Body of pancreas (tissue), 4 donors: Measurements from ENCODE around the gene ATG2A.

Experiments
- CTCF ChIP-seq, 7 experiments: fragments of 450-650 bp in 4 of 7; fragments of 200-600 bp in 3 of 7; sonication (generic) in 3 of 7; IDR thresholded peaks; one replicate each; pipeline ENCODE4 v1.5.1; 2016 to 2019; ENCODE audit warnings: antibody characterized with exemption in 7 of 7
- POLR2A ChIP-seq, 3 donors: fragments of 450-650 bp; IDR thresholded peaks; one replicate each; pipeline ENCODE4 v1.6.1; 2016; ENCODE audit warnings: antibody characterized with exemption in 3 of 3, mild to moderate bottlenecking in 2 of 3

GRCh38 chr11:64920124-64920523, 3.1 kb upstream of the ATG2A start:
- TF ChIP-seq CTCF (IDR thresholded peaks at IDR 0.05) = no peak
- no peak for TF ChIP-seq POLR2A (IDR thresholded peaks at IDR 0.05)
